Ovary (tissue), 3 donors: ENCODE results near the gene IMMP2L.

Experiments used
- CTCF ChIP-seq, 3 donors: fragments of 450-650 bp in 2 of 3; fragments of 200-600 bp in 1 of 3; IDR thresholded peaks; one replicate each; pipeline versions ENCODE4 v1.5.1 to v1.8.0; 2016 to 2022; ENCODE audit warnings: antibody characterized with exemption in 3 of 3, mild to moderate bottlenecking in 1 of 3
- POLR2A ChIP-seq: fragments of 450-650 bp; IDR thresholded peaks from one replicate; pipeline ENCODE4 v1.6.1; 2017; ENCODE audit warnings: antibody characterized with exemption, mild to moderate bottlenecking, moderate library complexity
- donor health status: DM: no; HTN: no; CAD: no.

DNA sequence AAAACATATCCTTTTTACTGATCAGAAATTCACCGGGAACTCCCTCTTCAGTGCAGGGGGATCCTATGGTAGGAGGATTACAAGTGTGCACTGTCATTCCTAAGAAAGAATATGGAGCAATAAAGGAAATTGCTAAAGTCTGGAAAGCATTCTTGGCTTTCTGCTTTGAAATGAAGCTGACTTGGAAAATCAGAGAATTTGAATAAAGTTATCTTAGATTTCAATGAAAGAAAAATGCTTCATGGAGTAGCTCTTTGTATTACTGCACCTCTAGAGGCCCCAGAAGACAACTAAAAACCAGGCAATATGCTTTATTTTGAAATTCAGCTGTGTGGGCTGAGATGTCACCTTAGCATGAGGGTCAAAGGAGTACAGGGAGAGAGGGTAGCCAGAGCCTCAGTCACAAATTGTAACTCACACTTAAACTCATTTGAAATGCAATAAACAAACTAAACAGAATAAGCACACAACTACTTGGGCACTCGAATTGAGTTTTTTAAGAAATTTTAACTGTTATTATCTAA lies 102.5 kb downstream of the IMMP2L start:
- TF ChIP-seq CTCF (IDR thresholded peaks at IDR 0.05) (no peak), POLR2A (no peak)
